HG03520 (cell line): ENCODE data around the gene RNF133.
"Not testable (repeated sequence)": the region's sequence is repeated elsewhere in the genome, so short reads cannot be mapped to it uniquely, and the experiment has no call there.

Experiments used
- ATAC-seq: cut with Tn5 transposase; IDR thresholded peaks from one replicate; pipeline ENCODE4 v1.9.1; 2021; ENCODE audit warnings: mild to moderate bottlenecking, moderate library complexity; ENCODE audit not compliant: unreplicated experiment

Gene RNF133

DNA sequence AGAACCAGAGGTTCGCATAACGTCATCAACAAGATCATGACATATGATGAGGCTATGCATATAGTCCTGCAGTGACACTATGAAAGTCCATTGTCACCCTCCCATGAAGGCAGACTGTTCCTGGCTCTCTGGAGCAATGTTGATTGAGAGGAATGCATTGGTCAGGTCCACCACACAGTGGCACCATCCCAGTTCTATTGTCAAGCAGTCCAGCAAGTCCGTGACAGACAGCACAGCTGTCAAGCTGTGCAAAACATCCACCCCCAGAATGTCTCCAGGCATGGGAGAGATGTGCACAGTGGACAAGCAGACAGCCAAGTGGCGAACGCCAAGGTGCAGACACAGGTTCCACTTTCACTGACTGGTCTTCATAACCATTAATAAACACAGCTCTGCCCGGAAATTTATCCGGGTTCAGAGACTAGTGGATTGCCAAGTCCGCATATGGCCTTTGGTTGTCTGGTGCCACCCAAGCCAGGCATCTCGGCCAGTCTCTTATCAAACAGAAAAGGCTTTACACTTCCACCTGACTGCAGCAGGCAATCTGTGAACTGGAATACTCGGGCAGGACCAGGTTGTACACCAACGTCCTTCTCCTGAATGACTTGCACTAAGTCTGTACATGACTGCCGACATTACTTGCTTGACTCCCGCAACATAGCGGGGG, 7.2 kb downstream of the RNF133 start:
- no peak for ATAC-seq

DNA sequence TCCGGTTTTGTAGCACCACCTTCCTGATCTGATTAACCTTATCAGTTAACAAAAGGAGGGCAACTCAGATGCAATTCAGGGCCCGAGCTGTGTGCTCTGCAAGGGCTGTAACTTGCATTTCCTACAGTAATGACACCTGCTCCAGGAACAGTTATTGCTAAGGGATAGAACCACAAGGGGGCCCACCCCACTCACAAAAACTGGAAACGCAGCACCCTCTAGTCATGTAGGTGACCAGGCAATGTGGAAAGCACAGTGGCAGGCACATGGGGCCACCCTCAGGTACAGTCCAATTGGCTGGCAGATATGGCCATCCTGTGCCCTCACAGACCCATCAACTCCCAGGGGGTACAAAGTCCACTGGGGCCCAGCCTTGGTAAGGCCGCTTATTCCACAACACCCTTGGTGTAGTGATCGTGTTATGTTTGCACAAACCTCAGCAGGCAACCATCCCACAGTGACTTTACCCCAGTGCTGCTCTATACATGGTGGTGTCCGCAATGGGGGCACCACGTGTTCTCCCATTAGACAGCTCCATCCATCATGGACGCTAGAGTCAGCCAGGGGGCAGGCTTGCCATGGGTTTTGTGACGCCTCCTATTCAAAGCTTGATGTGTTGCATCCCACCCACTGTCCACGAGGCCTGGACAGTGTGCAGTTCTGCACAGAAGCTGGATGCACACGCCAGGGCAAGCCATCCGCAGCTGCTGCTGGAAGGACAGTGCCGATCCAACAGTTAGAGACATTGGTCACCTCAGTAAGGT, 9.4 kb downstream of the RNF133 start:
- no peak for ATAC-seq

GRCh38 chr7:122688400-122688998, 10.4 kb downstream of the RNF133 start:
- no peak for ATAC-seq

GRCh38 chr7:122686360-122686878, 12.5 kb downstream of the RNF133 start:
- ATAC-seq = no peak

- ATAC-seq = no peak
These were observed 14.4 kb downstream of the RNF133 start for GRCh38 chr7:122684504-122684903.

DNA sequence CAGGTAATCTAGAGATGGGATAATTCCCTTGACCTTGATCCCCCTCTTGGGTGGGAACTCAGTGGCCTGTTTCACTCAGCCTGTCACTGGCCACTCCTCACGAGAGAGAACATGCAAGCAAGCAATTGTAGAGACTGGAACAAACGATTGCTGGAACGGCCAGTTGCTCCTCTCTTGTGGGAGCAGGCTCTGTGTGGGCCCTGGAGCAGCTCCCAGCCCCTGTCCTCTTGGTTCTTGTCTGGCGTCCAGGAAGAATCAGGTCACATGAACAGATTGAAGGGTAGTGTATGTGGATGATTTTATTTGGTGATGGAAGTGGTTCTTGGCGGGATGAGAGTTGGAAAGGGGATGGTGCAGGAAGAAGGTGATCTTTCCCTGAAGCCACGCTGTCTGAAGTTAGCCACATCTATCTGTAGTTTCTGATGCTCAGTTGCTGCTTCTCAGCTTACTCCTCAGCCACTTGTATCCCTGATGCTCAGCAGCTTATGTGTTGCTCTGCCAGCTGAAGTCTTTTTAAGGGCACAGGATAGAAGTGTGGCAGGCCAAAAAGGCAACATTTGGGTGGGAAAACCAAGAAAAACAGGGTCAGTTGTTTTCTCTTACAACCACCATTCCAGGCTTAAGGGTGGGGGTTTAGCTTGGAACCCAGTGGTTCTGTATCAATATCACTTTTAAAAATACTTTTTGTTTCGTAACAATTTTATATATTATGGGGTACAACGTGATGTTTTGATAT, 15.9 kb downstream of the RNF133 start:
- ATAC-seq = no peak

DNA sequence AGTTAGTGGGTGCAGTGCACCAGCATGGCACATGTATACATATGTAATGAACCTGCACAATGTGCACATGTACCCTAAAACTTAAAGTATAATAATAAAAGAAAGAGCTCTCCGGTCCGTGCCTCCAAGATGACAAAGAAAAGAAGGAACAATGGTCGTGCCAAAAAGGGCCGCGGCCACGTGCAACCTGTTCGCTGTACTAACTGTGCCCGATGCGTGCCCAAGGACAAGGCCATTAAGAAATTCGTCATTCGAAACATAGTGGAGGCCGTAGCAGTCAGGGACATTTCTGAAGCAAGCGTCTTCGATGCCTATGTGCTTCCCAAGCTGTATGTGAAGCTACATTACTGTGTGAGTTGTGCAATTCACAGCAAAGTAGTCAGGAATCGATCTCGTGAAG, 17.7 kb downstream of the RNF133 start:
- ATAC-seq = not testable (repeated sequence)

DNA sequence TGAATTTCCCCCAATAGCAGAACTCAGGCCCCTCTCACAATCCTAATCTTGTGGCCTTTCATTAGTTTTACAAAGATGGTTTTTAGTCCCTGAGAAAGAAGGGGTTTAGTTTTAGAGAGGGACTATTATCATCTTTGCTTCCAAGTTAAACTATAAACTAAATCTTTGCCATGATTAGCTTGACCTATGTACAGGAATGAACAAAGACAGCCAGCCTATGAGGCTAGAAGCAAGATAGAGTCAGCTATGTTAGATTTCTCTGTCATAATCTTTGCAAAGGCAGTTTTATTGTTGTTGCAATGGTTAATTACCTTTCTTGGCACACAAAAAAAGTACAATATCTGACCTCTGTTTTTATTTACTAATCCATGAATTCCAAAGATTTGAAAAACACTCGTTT, 19.1 kb downstream of the RNF133 start:
- ATAC-seq = no peak

DNA sequence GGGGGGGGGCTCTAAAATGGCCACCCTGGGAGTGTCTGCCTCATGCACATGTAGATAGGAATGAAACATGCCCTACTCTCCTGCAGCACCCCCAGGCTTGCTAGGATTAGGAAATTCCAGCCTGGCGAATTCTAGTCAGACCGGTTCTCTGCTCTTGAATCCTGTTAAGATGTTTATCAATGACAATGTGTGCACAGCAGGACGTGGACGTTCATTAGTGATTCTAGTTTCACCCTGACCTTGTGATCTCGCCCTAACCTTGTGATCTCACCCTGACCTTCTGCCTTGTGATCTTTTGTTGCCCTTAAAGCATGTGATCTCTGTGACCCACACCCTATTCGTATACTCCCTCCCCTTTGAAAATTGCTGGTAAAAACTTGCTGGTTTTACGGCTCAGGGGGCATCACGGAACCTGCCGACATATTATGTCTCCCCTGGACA, 19.6 kb downstream of the RNF133 start:
- ATAC-seq = not testable (repeated sequence)

DNA sequence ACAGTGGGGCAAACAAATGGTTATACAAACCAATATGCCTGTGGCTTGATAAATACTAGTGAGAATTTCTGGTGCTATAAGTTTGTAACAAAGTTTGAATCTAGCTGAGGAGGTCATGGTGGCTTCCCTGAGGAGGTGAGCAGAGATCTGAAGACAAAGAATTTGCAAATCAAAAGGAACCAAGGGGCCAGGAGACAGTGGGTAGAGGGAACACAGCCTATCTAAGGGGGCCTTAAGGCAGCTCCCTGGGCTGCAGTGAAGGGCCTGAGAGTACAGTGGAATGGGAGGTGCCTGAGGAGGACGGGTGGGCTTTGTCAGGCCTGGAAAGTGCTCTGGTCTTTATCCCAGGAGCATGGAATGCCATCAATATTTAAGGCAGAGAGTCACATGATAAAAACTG, 21.8 kb downstream of the RNF133 start:
- no peak for ATAC-seq

- no peak for ATAC-seq
These were observed 22.5 kb downstream of the RNF133 start for GRCh38 chr7:122676466-122676865.

DNA sequence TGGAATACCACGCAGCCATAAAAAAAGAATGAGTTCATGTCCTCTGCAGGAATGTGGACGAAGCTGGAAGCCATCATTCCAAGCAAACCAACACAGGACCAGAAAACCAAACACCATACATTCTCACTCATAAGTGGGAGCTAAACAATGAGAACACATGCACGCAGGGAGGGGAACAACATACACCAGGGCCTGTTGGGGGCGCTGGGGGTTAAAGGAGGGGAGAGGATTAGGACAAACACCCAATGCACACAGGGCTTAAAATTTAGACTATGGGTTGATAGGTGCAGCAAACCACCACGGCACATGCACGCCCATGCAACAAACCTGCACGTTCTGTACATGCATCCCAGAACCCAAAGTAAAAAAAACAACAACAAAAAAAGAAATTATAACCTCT, 23.3 kb downstream of the RNF133 start:
- ATAC-seq = no peak

DNA sequence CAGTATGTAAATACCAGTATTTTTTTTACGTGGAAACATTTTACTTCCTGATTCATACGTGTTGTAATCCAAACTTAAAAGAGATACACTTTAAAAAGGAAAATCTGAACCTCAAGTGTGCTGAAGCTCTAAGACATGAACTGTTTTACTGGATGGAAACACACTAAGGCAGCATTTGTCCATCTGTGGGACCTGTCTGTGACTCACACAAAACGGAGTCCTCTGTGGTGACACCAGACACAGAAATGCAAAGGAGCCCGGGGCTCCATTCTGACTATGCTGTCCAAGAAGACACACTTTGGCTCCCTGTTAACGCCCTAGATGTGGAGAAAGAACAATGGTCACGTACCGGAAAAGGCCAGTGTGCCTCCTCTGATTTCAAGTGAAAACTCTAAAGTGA, 23.9 kb downstream of the RNF133 start:
- ATAC-seq = no peak

- ATAC-seq = no peak
These were observed 24.4 kb downstream of the RNF133 start for GRCh38 chr7:122674502-122674901.

GRCh38 chr7:122673951-122674350, 25.0 kb downstream of the RNF133 start:
- ATAC-seq = no peak

GRCh38 chr7:122672536-122672935, 26.4 kb downstream of the RNF133 start:
- no peak for ATAC-seq

- no peak for ATAC-seq
These were observed 35.2 kb downstream of the RNF133 start for GRCh38 chr7:122663733-122664132.

DNA sequence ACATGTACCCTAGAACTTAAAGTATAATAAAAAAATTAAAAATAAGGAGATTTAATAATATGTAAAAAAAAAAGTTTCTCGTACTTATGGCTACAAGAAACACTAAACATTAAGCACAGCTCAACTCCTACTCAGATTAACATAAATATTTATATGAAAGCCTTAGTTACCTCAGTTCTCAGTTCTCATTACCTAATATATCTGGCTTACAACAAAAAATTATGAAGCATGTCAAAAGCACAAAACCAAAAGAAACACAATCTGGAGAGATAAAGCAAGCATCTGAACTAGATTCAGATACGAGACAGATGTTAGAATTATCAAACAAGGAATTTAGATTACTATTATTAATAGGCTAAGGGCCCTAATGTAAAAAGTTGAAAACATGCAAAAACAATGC, 40.1 kb downstream of the RNF133 start:
- no peak for ATAC-seq

GRCh38 chr7:122653685-122654084, 45.2 kb downstream of the RNF133 start:
- no peak for ATAC-seq

DNA sequence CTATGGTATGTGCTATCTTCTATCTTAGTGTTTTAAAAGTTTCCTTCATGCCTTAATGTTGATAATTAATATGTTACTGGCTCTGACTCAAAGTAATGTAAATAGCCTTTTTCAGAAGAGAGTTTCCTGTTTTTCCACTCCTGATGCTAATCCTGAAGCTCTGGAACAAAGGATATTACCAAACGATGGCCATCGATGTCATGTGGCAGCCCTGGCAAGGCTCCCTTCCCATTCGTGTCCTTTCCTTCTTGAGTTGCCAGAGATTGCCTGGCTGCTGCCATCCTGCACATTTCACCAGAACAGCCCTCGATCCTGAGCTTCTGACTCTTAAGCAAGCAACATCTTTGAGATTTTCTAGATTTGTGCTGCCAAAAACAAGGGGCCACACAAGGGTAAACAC, 46.0 kb downstream of the RNF133 start:
- no peak for ATAC-seq

GRCh38 chr7:122651451-122651850, 47.5 kb downstream of the RNF133 start:
- ATAC-seq = no peak
